SK-N-SH treated with all-trans-retinoic acid at 6 μM for 48 hours (cell line): ENCODE measurements around the gene CEMIP.

ENCODE experiments used
- ATAC-seq: fragments of 200-7000 bp; cut with Tn5 transposase; 3 replicates; pipeline ENCODE4 v1.9.1; 2020; ENCODE audit warnings: mild to moderate bottlenecking, moderate library complexity
- ARNTL ChIP-seq: fragments of 450-650 bp; formaldehyde crosslinking; IDR thresholded peaks from 2 replicates; pipeline ENCODE4 v1.5.0; 2020; ENCODE audit warnings: low read depth, mild to moderate bottlenecking, moderate library complexity, borderline replicate concordance
- BACH2 ChIP-seq: fragments of 250-450 bp; sonication (Bioruptor Pico); IDR thresholded peaks from 2 replicates; pipeline ENCODE4 v1.9.0; 2021; ENCODE audit warnings: mild to moderate bottlenecking, borderline replicate concordance
- CSDC2 ChIP-seq: fragments of 250-450 bp; sonication (Bioruptor Pico); IDR thresholded peaks from 2 replicates; pipeline ENCODE4 v1.5.0; 2020; ENCODE audit warnings: mild to moderate bottlenecking, moderate library complexity
- ESRRG ChIP-seq: fragments of 250-450 bp; sonication (Bioruptor Pico); IDR thresholded peaks from 2 replicates; pipeline ENCODE4 v1.6.1; 2021; ENCODE audit warnings: mild to moderate bottlenecking
- ISL1 ChIP-seq: fragments of 250-450 bp; sonication (Bioruptor Pico); IDR thresholded peaks from 2 replicates; pipeline ENCODE4 v2.1.2; 2022; ENCODE audit warnings: mild to moderate bottlenecking, moderate library complexity
- OSR1 ChIP-seq: fragments of 250-450 bp; sonication (Bioruptor Pico); IDR thresholded peaks from 2 replicates; pipeline ENCODE4 v1.8.0; 2022; ENCODE audit warnings: moderate library complexity, mild to moderate bottlenecking, inconsistent platforms
- PPARA ChIP-seq: fragments of 250-450 bp; sonication (Bioruptor Pico); IDR thresholded peaks from 2 replicates; pipeline ENCODE4 v1.5.0; 2020; ENCODE audit warnings: mild to moderate bottlenecking, borderline replicate concordance
- RARB ChIP-seq: fragments of 250-450 bp; sonication (Bioruptor Pico); IDR thresholded peaks from 2 replicates; pipeline ENCODE4 v1.8.0; 2021; ENCODE audit warnings: mild to moderate bottlenecking, moderate library complexity
- SNAI2 ChIP-seq: fragments of 250-450 bp; sonication (Bioruptor Pico); IDR thresholded peaks from 2 replicates; pipeline ENCODE4 v1.5.0; 2020; ENCODE audit warnings: mild to moderate bottlenecking, moderate library complexity
- TCF4 ChIP-seq: fragments of 250-450 bp; sonication (Bioruptor Pico); IDR thresholded peaks from 2 replicates; pipeline ENCODE4 v1.8.0; 2021; ENCODE audit warnings: mild to moderate bottlenecking, moderate library complexity, borderline replicate concordance
- TOX ChIP-seq: fragments of 250-450 bp; sonication (Bioruptor Pico); IDR thresholded peaks from 2 replicates; pipeline ENCODE4 v1.8.0; 2021; ENCODE audit warnings: mild to moderate bottlenecking, moderate library complexity, borderline replicate concordance
- TSHZ2 ChIP-seq: fragments of 250-450 bp; sonication (Bioruptor Pico); IDR thresholded peaks from 2 replicates; pipeline ENCODE4 v1.5.0; 2020; ENCODE audit warnings: mild to moderate bottlenecking, moderate library complexity
- ZC3H10 ChIP-seq: fragments of 250-450 bp; sonication (Bioruptor Pico); IDR thresholded peaks from 2 replicates; pipeline ENCODE4 v1.5.1; 2021; ENCODE audit warnings: mild to moderate bottlenecking, moderate library complexity
- ZFP3 ChIP-seq: fragments of 250-450 bp; sonication (Bioruptor Pico); IDR thresholded peaks from 2 replicates; pipeline ENCODE4 v1.5.0; 2020; ENCODE audit warnings: mild to moderate bottlenecking, moderate library complexity
- ZFP30 ChIP-seq: fragments of 450-650 bp; formaldehyde crosslinking; IDR thresholded peaks from 2 replicates; pipeline ENCODE4 v1.5.0; 2022; ENCODE audit warnings: mild to moderate bottlenecking, moderate library complexity
- ZNF565 ChIP-seq: fragments of 450-650 bp; formaldehyde crosslinking; conservative IDR thresholded peaks from 2 replicates; pipeline ENCODE4 v1.5.0; 2020; ENCODE audit warnings: low read depth, mild to moderate bottlenecking, moderate library complexity
- ZNF70 ChIP-seq: fragments of 450-650 bp; formaldehyde crosslinking; IDR thresholded peaks from 2 replicates; pipeline ENCODE4 v1.5.0; 2020; ENCODE audit warnings: mild to moderate bottlenecking, moderate library complexity
- TF ChIP-seq, protein P1 (sequence below): fragments of 250-450 bp; sonication (Bioruptor Pico); IDR thresholded peaks from 2 replicates; pipeline ENCODE4 v1.5.1; 2020; ENCODE audit warnings: low read depth, mild to moderate bottlenecking, moderate library complexity
- TF ChIP-seq, protein P2 (sequence below): fragments of 250-450 bp; sonication (Bioruptor Pico); IDR thresholded peaks from 2 replicates; pipeline ENCODE4 v1.8.0; 2021; ENCODE audit warnings: low read depth, mild to moderate bottlenecking, moderate library complexity, borderline replicate concordance
- TF ChIP-seq, protein P3 (sequence below): fragments of 250-450 bp; sonication (Bioruptor Pico); IDR thresholded peaks from 2 replicates; pipeline ENCODE4 v1.5.1; 2021; ENCODE audit warnings: mild to moderate bottlenecking, moderate library complexity

Gene CEMIP

GRCh38 chr15:80978685-80979329 lies 199.6 kb downstream of the CEMIP start:
- peak; percentile 69 for ATAC-seq
- TF ChIP-seq ZNF565 = no peak
- no peak for TF ChIP-seq ZC3H10 (CRISPR knock-in tag)
- TF ChIP-seq, protein P1, sequence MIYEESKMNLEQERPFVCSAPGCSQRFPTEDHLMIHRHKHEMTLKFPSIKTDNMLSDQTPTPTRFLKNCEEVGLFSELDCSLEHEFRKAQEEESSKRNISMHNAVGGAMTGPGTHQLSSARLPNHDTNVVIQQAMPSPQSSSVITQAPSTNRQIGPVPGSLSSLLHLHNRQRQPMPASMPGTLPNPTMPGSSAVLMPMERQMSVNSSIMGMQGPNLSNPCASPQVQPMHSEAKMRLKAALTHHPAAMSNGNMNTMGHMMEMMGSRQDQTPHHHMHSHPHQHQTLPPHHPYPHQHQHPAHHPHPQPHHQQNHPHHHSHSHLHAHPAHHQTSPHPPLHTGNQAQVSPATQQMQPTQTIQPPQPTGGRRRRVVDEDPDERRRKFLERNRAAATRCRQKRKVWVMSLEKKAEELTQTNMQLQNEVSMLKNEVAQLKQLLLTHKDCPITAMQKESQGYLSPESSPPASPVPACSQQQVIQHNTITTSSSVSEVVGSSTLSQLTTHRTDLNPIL (CRISPR knock-in tag) = no peak
- no peak for TF ChIP-seq ZNF70 (CRISPR knock-in tag)
- TF ChIP-seq ESRRG (CRISPR knock-in tag) = no peak
- TF ChIP-seq TOX (CRISPR knock-in tag) = no peak
- TF ChIP-seq, protein P2, sequence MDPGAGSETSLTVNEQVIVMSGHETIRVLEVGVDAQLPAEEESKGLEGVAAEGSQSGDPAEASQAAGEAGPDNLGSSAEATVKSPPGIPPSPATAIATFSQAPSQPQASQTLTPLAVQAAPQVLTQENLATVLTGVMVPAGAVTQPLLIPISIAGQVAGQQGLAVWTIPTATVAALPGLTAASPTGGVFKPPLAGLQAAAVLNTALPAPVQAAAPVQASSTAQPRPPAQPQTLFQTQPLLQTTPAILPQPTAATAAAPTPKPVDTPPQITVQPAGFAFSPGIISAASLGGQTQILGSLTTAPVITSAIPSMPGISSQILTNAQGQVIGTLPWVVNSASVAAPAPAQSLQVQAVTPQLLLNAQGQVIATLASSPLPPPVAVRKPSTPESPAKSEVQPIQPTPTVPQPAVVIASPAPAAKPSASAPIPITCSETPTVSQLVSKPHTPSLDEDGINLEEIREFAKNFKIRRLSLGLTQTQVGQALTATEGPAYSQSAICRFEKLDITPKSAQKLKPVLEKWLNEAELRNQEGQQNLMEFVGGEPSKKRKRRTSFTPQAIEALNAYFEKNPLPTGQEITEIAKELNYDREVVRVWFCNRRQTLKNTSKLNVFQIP = no peak
- no peak for TF ChIP-seq TSHZ2 (CRISPR knock-in tag)
- TF ChIP-seq TCF4 (CRISPR knock-in tag) = no peak
- no peak for TF ChIP-seq BACH2 (CRISPR knock-in tag)
- TF ChIP-seq CSDC2 (CRISPR knock-in tag) = no peak
- TF ChIP-seq RARB (CRISPR knock-in tag) = no peak
- TF ChIP-seq SNAI2 (CRISPR knock-in tag) = no peak
- TF ChIP-seq ZFP3 = no peak
- TF ChIP-seq OSR1 (CRISPR knock-in tag) = no peak
- no peak for TF ChIP-seq ISL1 (CRISPR knock-in tag)
- TF ChIP-seq, protein P3, sequence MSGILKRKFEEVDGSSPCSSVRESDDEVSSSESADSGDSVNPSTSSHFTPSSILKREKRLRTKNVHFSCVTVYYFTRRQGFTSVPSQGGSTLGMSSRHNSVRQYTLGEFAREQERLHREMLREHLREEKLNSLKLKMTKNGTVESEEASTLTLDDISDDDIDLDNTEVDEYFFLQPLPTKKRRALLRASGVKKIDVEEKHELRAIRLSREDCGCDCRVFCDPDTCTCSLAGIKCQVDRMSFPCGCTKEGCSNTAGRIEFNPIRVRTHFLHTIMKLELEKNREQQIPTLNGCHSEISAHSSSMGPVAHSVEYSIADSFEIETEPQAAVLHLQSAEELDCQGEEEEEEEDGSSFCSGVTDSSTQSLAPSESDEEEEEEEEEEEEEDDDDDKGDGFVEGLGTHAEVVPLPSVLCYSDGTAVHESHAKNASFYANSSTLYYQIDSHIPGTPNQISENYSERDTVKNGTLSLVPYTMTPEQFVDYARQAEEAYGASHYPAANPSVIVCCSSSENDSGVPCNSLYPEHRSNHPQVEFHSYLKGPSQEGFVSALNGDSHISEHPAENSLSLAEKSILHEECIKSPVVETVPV (CRISPR knock-in tag) = no peak
- TF ChIP-seq ARNTL = no peak
- TF ChIP-seq ZFP30 (CRISPR knock-in tag) = no peak

DNA sequence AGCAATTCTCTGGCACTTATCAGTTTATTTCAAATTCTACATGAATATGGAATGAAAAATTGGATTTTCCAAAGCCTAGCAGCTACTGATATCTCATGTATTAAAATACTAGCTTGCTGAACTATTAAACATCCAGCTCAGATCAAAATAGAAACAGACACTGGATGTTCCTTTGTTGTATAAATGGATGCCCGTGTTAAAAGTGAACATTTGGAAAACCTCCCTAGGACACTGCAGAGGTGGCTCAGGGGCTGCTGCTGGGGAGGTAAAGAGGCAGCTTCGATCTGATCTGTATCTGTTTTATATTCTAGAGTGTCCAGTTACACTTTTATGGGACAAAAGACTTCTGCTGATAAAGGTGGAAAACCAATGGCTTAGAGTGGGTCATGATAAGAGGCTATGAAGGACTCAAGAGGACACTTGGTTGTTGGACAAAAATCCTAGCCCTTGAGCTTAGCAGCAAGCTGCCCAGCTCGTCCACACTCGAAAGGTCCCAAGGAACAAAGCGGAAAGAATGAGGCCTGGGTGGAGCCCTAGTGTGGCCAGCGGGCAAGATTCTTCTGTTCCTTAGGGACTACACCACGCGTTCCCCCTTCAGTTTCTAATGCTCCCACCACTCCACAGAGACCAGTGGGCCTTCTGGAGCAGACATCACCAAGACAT lies 200.5 kb downstream of the CEMIP start:
- ATAC-seq = no peak

DNA sequence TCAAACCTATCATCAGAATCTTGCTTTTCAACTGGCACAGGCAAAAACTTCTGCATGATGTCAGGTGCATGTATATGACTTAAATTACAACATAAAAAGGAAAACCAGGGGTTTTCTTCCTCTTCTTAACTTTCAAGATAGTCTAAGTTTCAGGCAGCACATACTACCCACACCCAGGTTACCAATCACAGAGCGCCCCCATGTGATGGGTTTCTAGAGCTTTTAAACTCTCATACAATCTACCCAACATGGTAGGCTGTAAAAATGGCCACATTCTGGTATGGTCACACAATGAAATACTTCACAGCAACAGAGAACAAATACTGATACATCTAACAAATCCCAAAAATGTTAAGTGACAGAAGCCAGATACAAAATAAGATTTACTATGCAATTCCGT lies 203.0 kb downstream of the CEMIP start:
- TF ChIP-seq ARNTL = no peak
- ATAC-seq = no peak

More for the DNA sequence above, 200.5 kb downstream of the CEMIP start:
- TF ChIP-seq, protein P3 (CRISPR knock-in tag) = no peak
- no peak for TF ChIP-seq TOX (CRISPR knock-in tag)

DNA sequence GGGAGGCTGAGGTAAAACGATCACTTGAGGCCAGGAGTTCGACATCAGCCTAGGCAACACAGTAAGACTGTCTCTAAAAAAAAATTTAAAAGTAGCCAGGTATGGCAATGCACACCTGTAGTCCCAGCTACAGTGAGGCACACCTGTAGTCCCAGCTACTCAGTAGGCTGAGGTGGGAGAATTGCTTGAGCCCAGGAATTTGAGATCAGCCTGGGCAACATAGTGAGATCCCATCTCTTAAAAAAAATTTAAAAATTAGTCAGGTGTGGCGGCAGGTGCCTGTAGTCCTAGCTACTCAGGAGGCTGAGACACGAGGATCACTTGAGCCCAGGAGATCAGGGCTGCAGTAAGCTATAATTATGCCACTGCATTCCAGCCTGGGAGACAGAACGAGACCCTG lies 203.7 kb downstream of the CEMIP start:
- no peak for ATAC-seq
- no peak for TF ChIP-seq ZNF70 (CRISPR knock-in tag)
- TF ChIP-seq ZC3H10 (CRISPR knock-in tag) = no peak
- TF ChIP-seq BACH2 (CRISPR knock-in tag) = no peak
- TF ChIP-seq TCF4 (CRISPR knock-in tag) = no peak
- no peak for TF ChIP-seq PPARA (CRISPR knock-in tag)
- TF ChIP-seq SNAI2 (CRISPR knock-in tag) = no peak
- TF ChIP-seq ESRRG (CRISPR knock-in tag) = no peak
